HCT116 (cell line): Measurements from ENCODE around the gene ABHD17C. TPM values are rescaled to one million over a fixed set of nuclear protein-coding genes. Genes with fewer than 3 reads are reported as not detected.

ENCODE experiments used
- ATAC-seq: fragments of 200-7000 bp; cut with Tn5 transposase; 2 replicates; pipeline ENCODE4 v1.9.1; 2020; ENCODE audit warnings: mild to moderate bottlenecking, moderate library complexity
- BruUV-seq: library from RNA; stranded (reverse); fragments of 400-500 nt; replicated peaks from 2 replicates; lab custom pipeline; 2021; lab: Mats Ljungman, UMichigan
- CTCF ChIA-PET: fragments of 300-600 bp; sonication (Branson Sonifier 250); formaldehyde crosslinking; loops from one replicate; lab custom pipeline; 2021; ENCODE audit warnings: antibody characterized with exemption; lab: Charles Lee
- POLR2A ChIA-PET: fragments of 300-600, 350-600 bp; sonication (Branson Sonifier 250); formaldehyde crosslinking; loops from one replicate; lab custom pipeline; 2021; ENCODE audit warnings: antibody characterized with exemption; lab: Charles Lee
- RAD21 ChIA-PET, 2 experiments: fragments of 300-600 bp; sonication (Branson Sonifier 250); formaldehyde crosslinking; loops; one replicate each; lab custom pipeline; 2023; ENCODE audit warnings: low total read pairs in 2 of 2; ENCODE audit not compliant: uncharacterized antibody in 2 of 2, unreplicated experiment in 2 of 2, low non-redundant PET in 1 of 2; lab: Charles Lee
- DNase-seq: peaks from one replicate; pipeline ENCODE4 v3.0.0-alpha.2; 2010; ENCODE audit warnings: low read depth, low spot score
- H2AFZ ChIP-seq: fragments of 200-600 bp; shearing (Covaris generic), sonication (generic); 2 replicates; pipeline ENCODE4 v1.6.1; 2017; ENCODE audit warnings: low read depth, mixed run types, mixed read lengths, antibody characterized with exemption, low read length; ENCODE audit not compliant: poor library complexity, severe bottlenecking
- H3K27ac ChIP-seq: 2 replicates; pipeline ENCODE4 v1.5.1; 2012; ENCODE audit warnings: low read depth, low read length
- H3K27me3 ChIP-seq: fragments of 200-600 bp; sonication (generic); 2 replicates; pipeline ENCODE4 v1.6.1; 2016; ENCODE audit warnings: mixed run types, low read length, mixed read lengths; ENCODE audit not compliant: insufficient read depth
- H3K36me3 ChIP-seq, 2 experiments: fragments of 200-500 bp in 1 of 2; fragments of 200-600 bp in 1 of 2; sonication (Bioruptor generic) in 1 of 2; sonication (generic) in 1 of 2; 2 replicates each; pipeline versions ENCODE4 v1.5.1 to v1.6.1; 2014 to 2016; ENCODE audit warnings: low read length in 2 of 2, inconsistent platforms in 1 of 2, mixed read lengths in 1 of 2, mixed run types in 1 of 2; ENCODE audit not compliant: insufficient read depth in 2 of 2, control insufficient read depth in 1 of 2
- H3K4me1 ChIP-seq, 2 experiments: fragments of 200-600 bp in 1 of 2; sonication (generic) in 1 of 2; 2 replicates each; pipeline versions ENCODE4 v1.5.1 to v1.6.1; 2012 to 2017; ENCODE audit warnings: low read length in 2 of 2, inconsistent platforms in 1 of 2, mild to moderate bottlenecking in 1 of 2, mixed read lengths in 1 of 2, mixed run types in 1 of 2, moderate library complexity in 1 of 2; ENCODE audit not compliant: insufficient read depth in 2 of 2, control insufficient read depth in 1 of 2
- H3K4me2 ChIP-seq: fragments of 200-600 bp; sonication (generic); 2 replicates; pipeline ENCODE4 v1.6.1; 2017; ENCODE audit warnings: mixed run types, low read length, mixed read lengths
- H3K4me3 ChIP-seq, 2 experiments: fragments of 200-600 bp in 1 of 2; sonication (generic) in 1 of 2; replicated peaks in 1 of 2; 2 replicates each; pipeline ENCODE4 v1.5.1; 2011 to 2016; ENCODE audit warnings: low read length in 2 of 2, control low read depth in 1 of 2, low read depth in 1 of 2, mild to moderate bottlenecking in 1 of 2, mixed read lengths in 1 of 2, mixed run types in 1 of 2
- H3K79me2 ChIP-seq: fragments of 200-600 bp; sonication (generic); 2 replicates; pipeline ENCODE4 v1.6.1; 2017; ENCODE audit warnings: mild to moderate bottlenecking, mixed run types, low read length, moderate library complexity, mixed read lengths; ENCODE audit not compliant: insufficient read depth
- H3K9ac ChIP-seq: fragments of 200-600 bp; sonication (generic); 2 replicates; pipeline ENCODE4 v1.6.1; 2016; ENCODE audit warnings: low read length, mixed read lengths
- H3K9me2 ChIP-seq: fragments of 200-600 bp; sonication (generic), shearing (Covaris generic); 2 replicates; pipeline ENCODE4 v1.6.1; 2017; ENCODE audit warnings: mixed run types, mild to moderate bottlenecking, moderate library complexity; ENCODE audit not compliant: insufficient read depth
- H3K9me3 ChIP-seq, 2 experiments: fragments of 200-500 bp in 1 of 2; fragments of 200-600 bp in 1 of 2; sonication (Bioruptor generic) in 1 of 2; sonication (generic) in 1 of 2; 2 replicates each; pipeline ENCODE4 v1.6.1; 2014 to 2017; ENCODE audit warnings: low read length in 2 of 2, mixed read lengths in 2 of 2, inconsistent platforms in 1 of 2, low read depth in 1 of 2, mild to moderate bottlenecking in 1 of 2, mixed run types in 1 of 2, moderate library complexity in 1 of 2; ENCODE audit not compliant: control insufficient read depth in 1 of 2, insufficient read depth in 1 of 2
- H4K20me1 ChIP-seq: fragments of 200-600 bp; sonication (generic), shearing (Covaris generic); 2 replicates; pipeline ENCODE4 v1.6.1; 2017; ENCODE audit warnings: mixed run types, mild to moderate bottlenecking, moderate library complexity; ENCODE audit not compliant: insufficient read depth
- EZH2 ChIP-seq: fragments of 200-600 bp; sonication (generic); IDR thresholded peaks from 2 replicates; pipeline ENCODE4 v1.6.1; 2017; ENCODE audit warnings: antibody characterized with exemption, mixed run types
- FOSL1 ChIP-seq: IDR thresholded peaks from 2 replicates; pipeline ENCODE4 v1.6.1; 2012; ENCODE audit warnings: low read depth
- JUND ChIP-seq: IDR thresholded peaks from 2 replicates; pipeline ENCODE4 v1.6.1; 2012
- POLR2AphosphoS5 ChIP-seq: IDR thresholded peaks from 2 replicates; pipeline ENCODE4 v1.6.1; 2011; ENCODE audit warnings: mild to moderate bottlenecking, low read depth, low read length, moderate library complexity
- SP1 ChIP-seq: IDR thresholded peaks from 2 replicates; pipeline ENCODE4 v1.6.1; 2012; ENCODE audit warnings: low read depth
- YY1 ChIP-seq: IDR thresholded peaks from 2 replicates; pipeline ENCODE4 v1.6.1; 2011; ENCODE audit warnings: low read length, low read depth, moderate library complexity, mild to moderate bottlenecking; ENCODE audit not compliant: insufficient replicate concordance; ENCODE audit errors: extremely low read depth
- ZBTB33 ChIP-seq: IDR thresholded peaks from 2 replicates; pipeline ENCODE4 v1.6.1; 2011; ENCODE audit warnings: mild to moderate bottlenecking, low read length, moderate library complexity; ENCODE audit not compliant: insufficient replicate concordance; ENCODE audit errors: extremely low read depth
- intact Hi-C: fragments of 100-400 bp; cut with micrococcal nuclease; formaldehyde crosslinking; loops from 2 replicates; pipeline ENCODE4 v1.10.0; 2022
- total RNA-seq: library from RNA; stranded (reverse); gene quantifications from one replicate; pipeline ENCODE4 v1.2.1, GENCODE V29; 2021; ENCODE audit not compliant: unreplicated experiment

ABHD17C gene
- total RNA-seq, 1 experiment from 2014 or later, result 27.9 TPM

- H3K9ac ChIP-seq, result no peak overlapping the region
- POLR2A ChIA-PET, result no interaction called here
- no peak overlapping the region for H3K4me2 ChIP-seq
- H3K36me3 ChIP-seq, result no peaks in the 10 kb centered on the region
- no peaks in the 10 kb centered on the region for H3K9me3 ChIP-seq
- no peaks in the 10 kb centered on the region; a peak in 1 of 4 replicates for H3K4me1 ChIP-seq
- no peak for DNase-seq
- intact Hi-C loops, result no loop called here
- BruUV-seq, result no TSS peak
- no peaks in the 10 kb centered on the region for H3K27me3 ChIP-seq
- RAD21 ChIA-PET, result no interaction called here
- CTCF ChIA-PET, result no interaction called here
- no peak overlapping the region for H2AFZ ChIP-seq
- no peak overlapping the region for H3K27ac ChIP-seq
- TF ChIP-seq YY1 (no peak), FOSL1 (no peak), POLR2AphosphoS5 (no peak), SP1 (no peak), EZH2 (no peak), ZBTB33 (no peak), JUND (no peak)
- TF ChIP-seq, all 23 proteins: peak for 0
- Histone ChIP-seq H3K9me2 (no peaks in the 10 kb centered on the region), H4K20me1 (no peaks in the 10 kb centered on the region), H3K79me2 (no peaks in the 10 kb centered on the region), H3K4me3 (no peak overlapping the region)
- no peak for ATAC-seq
These were observed 33.0 kb upstream of the ABHD17C start for GRCh38 chr15:80662129-80662528.
